Common myeloid progenitor, CD34-positive (primary cell): Measurements from ENCODE around the gene ASB13. TPM values are rescaled to one million over a fixed set of nuclear protein-coding genes. Genes with fewer than 3 reads are reported as not detected.
A peak's percentile ranks its signal among the peaks of the same experiment; 100 is the strongest.

Experiments
- CTCF ChIA-PET: fragments of 350-600 bp; sonication (Branson Sonifier 250); formaldehyde crosslinking; loops from one replicate; lab custom pipeline; 2021; ENCODE audit warnings: antibody characterized with exemption; lab: Charles Lee
- POLR2A ChIA-PET: fragments of 350-600 bp; sonication (Branson Sonifier 250); formaldehyde crosslinking; loops from one replicate; lab custom pipeline; 2021; ENCODE audit warnings: antibody characterized with exemption; lab: Charles Lee
- DNase-seq, 3 donors: peaks; one replicate each; pipeline versions ENCODE4 v3.0.0 to v3.0.0-alpha.2; 2013
- H3K27ac ChIP-seq, 2 experiments: 1 replicate in 1 of 2; 2 replicates in 1 of 2; pipeline ENCODE4 v1.7.0; 2013; ENCODE audit warnings: inconsistent platforms in 2 of 2, low read length in 2 of 2, mild to moderate bottlenecking in 2 of 2, low read depth in 1 of 2, moderate library complexity in 1 of 2; ENCODE audit not compliant: severe bottlenecking in 2 of 2, insufficient read depth in 1 of 2, poor library complexity in 1 of 2
- H3K27me3 ChIP-seq, 5 experiments: replicated peaks in 2 of 5; 1 replicate in 3 of 5; 2 replicates in 2 of 5; pipeline versions ENCODE4 v1.6.1 to v1.7.0; 2013; ENCODE audit warnings: low read length in 4 of 5, mild to moderate bottlenecking in 2 of 5, moderate library complexity in 2 of 5, inconsistent platforms in 1 of 5; ENCODE audit not compliant: insufficient read depth in 5 of 5, control insufficient read depth in 4 of 5
- H3K36me3 ChIP-seq, 4 experiments: 1 replicate in 2 of 4; 2 replicates in 2 of 4; pipeline versions ENCODE4 v1.6.1 to v1.7.0; 2013; ENCODE audit warnings: low read length in 3 of 4, control low read depth in 1 of 4, mild to moderate bottlenecking in 1 of 4; ENCODE audit not compliant: control insufficient read depth in 4 of 4, insufficient read depth in 4 of 4
- H3K4me1 ChIP-seq, 4 experiments: 1 replicate in 3 of 4; 2 replicates in 1 of 4; pipeline versions ENCODE4 v1.6.1 to v1.7.1; 2013; ENCODE audit warnings: low read length in 3 of 4, mild to moderate bottlenecking in 3 of 4, control low read depth in 1 of 4, inconsistent platforms in 1 of 4, moderate library complexity in 1 of 4; ENCODE audit not compliant: control insufficient read depth in 4 of 4, insufficient read depth in 4 of 4; ENCODE audit errors: control extremely low read depth in 1 of 4
- H3K4me3 ChIP-seq, 7 experiments: 1 replicate in 4 of 7; 2 replicates in 3 of 7; pipeline versions ENCODE4 v1.5.1 to v1.7.0; 2013; ENCODE audit warnings: mild to moderate bottlenecking in 7 of 7, low read length in 6 of 7, moderate library complexity in 6 of 7, inconsistent platforms in 2 of 7, low read depth in 2 of 7, control low read depth in 1 of 7; ENCODE audit not compliant: insufficient read depth in 4 of 7, control insufficient read depth in 1 of 7; ENCODE audit errors: extremely low read depth in 1 of 7
- H3K9me3 ChIP-seq, 5 experiments: 1 replicate in 4 of 5; 2 replicates in 1 of 5; pipeline versions ENCODE4 v1.6.1 to v1.7.1; 2013; ENCODE audit warnings: low read length in 4 of 5, mild to moderate bottlenecking in 2 of 5, inconsistent platforms in 1 of 5, low read depth in 1 of 5, moderate library complexity in 1 of 5; ENCODE audit not compliant: control insufficient read depth in 4 of 5, insufficient read depth in 2 of 5; ENCODE audit errors: control extremely low read depth in 1 of 5
- WGBS: methylation state at CpG from one replicate; pipeline ENCODE4 v1.1.5; 2013; ENCODE audit not compliant: insufficient coverage; 5-methylcytosine and 5-hydroxymethylcytosine counted together
- polyA plus RNA-seq: library from polyadenylated mRNA; unstranded; fragments of 120-200 nt; gene quantifications from one replicate; pipeline ENCODE4 v1.2.1, GENCODE V29; 2013

ASB13 gene
- 17.0 TPM for polyA plus RNA-seq

- ChIA-PET CTCF (interaction anchor here (1.2 to 1.6 kb wide), 4 partner anchors 32 to 164 kb away, joined by 3 to 5 read pairs (median 3); no protein-coding TSS in a partner anchor), POLR2A (no interaction called here)
- DNase-seq: peak in 2 of 3 donors; percentile 49 to 66
- H3K9me3 ChIP-seq: no peaks in the 10 kb centered on the region
- WGBS: under 1% methylated on average over 91 of the region's 112 CpGs
- H3K4me1 ChIP-seq: peaks cover 14 to 30% (median 21%) of the 10 kb centered on the region in 4 experiments
- H3K27ac ChIP-seq: peak within 1 kb of the TSS in 1 of 2 experiments; percentile 61
- H3K27me3 ChIP-seq: no peaks in the 10 kb centered on the region
- H3K4me3 ChIP-seq: peak within 1 kb of the TSS; percentile 66 to 92 (median 80)
- H3K36me3 ChIP-seq: no peaks in the 10 kb centered on the region
These were observed at the start of gene ASB13 for GRCh38 chr10:5666008-5666840. Gene ASB13, minus strand, starts transcription at chr10:5666595. Its CDS starts 44 bp downstream, at chr10:5666551.

GRCh38 chr10:5711642-5712041 lies 45.2 kb upstream of the ASB13 start:
- POLR2A ChIA-PET: interaction anchor here (0.6 kb wide), 1 partner anchor 22 kb away, joined by 3 read pairs; no protein-coding TSS in a partner anchor
- DNase-seq: no peak
- no peaks in the 10 kb centered on the region for H3K27me3 ChIP-seq
- H3K9me3 ChIP-seq: no peaks in the 10 kb centered on the region
- H3K4me1 ChIP-seq: peaks cover 0 to 10% (median under 1%) of the 10 kb centered on the region in 4 experiments
- CTCF ChIA-PET: interaction anchor here (1.2 to 1.6 kb wide), 2 partner anchors 15 to 16 kb away, joined by 3 to 5 read pairs; no protein-coding TSS in a partner anchor
- 64% methylated on average over 2 of the region's 4 CpGs for WGBS
- peak overlapping the region in 3 of 7 experiments; percentile 22 to 75 (median 44) for H3K4me3 ChIP-seq
- H3K36me3 ChIP-seq: no peaks in the 10 kb centered on the region
- no peak overlapping the region for H3K27ac ChIP-seq

GRCh38 chr10:5710859-5711258 lies 44.5 kb upstream of the ASB13 start:
- no CpG with 5 or more reads among the region's 1 CpG for WGBS
- H3K27ac ChIP-seq: peak overlapping the region in 1 of 2 experiments; percentile 25
- CTCF ChIA-PET: interaction anchor here (1.2 to 1.6 kb wide), 2 partner anchors 15 to 16 kb away, joined by 3 to 5 read pairs; no protein-coding TSS in a partner anchor

GRCh38 chr10:5709865-5710264 lies 43.5 kb upstream of the ASB13 start:
- WGBS: 100% methylated on average over 1 of the region's 2 CpGs

More at GRCh38 chr10:5710859-5711258, 44.5 kb upstream of the ASB13 start:
- Histone ChIP-seq H3K9me3 (no peaks in the 10 kb centered on the region), H3K4me1 (peaks cover 0 to 10% (median under 1%) of the 10 kb centered on the region in 4 experiments), H3K36me3 (no peaks in the 10 kb centered on the region), H3K4me3 (peak overlapping the region in 4 of 7 experiments; percentile 22 to 75 (median 37)), H3K27me3 (no peaks in the 10 kb centered on the region)
- POLR2A ChIA-PET: no interaction called here
- DNase-seq: peak in 2 of 3 donors; percentile 44 to 57

DNA sequence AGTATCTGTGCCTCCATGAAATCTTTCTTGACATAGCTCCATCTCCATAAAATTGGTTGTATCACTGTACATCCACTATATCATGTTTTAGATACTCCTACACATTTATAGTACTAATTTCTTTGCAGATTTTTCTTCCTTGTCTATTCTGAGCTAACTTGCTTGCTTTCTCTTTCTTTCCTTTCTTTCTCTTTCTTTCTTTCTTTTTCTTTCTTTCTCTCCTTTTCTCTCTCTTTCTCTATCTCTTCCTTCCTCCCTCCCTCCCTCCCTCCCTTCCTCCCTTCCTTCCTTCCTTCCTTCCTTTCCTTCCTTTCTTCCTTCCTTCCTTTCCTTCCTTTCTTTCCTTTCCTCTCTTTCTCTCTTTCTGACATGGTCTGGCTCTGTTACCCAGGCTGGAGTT lies 42.0 kb upstream of the ASB13 start:
- Histone ChIP-seq H3K27me3 (no peaks in the 10 kb centered on the region), H3K4me3 (no peak overlapping the region), H3K36me3 (no peaks in the 10 kb centered on the region), H3K4me1 (peaks cover 0 to 13% (median under 1%) of the 10 kb centered on the region in 4 experiments), H3K27ac (no peak overlapping the region), H3K9me3 (no peaks in the 10 kb centered on the region)
- ChIA-PET POLR2A (no interaction called here), CTCF (interaction anchor here (1.1 to 1.6 kb wide), 5 partner anchors 9 to 154 kb away, joined by 3 to 7 read pairs (median 3); no protein-coding TSS in a partner anchor)
- DNase-seq: no peak

More at GRCh38 chr10:5709865-5710264, 43.5 kb upstream of the ASB13 start:
- H3K9me3 ChIP-seq: no peaks in the 10 kb centered on the region
- POLR2A ChIA-PET: no interaction called here
- no peaks in the 10 kb centered on the region for H3K36me3 ChIP-seq
- H3K27me3 ChIP-seq: no peaks in the 10 kb centered on the region
- H3K4me1 ChIP-seq: peaks cover 0 to 11% (median under 1%) of the 10 kb centered on the region in 4 experiments
- CTCF ChIA-PET: interaction anchor here (1.2 kb wide), 1 partner anchor 12 kb away, joined by 3 read pairs; no protein-coding TSS in a partner anchor
- no peak overlapping the region for H3K4me3 ChIP-seq
- no peak overlapping the region for H3K27ac ChIP-seq
- no peak for DNase-seq

DNA sequence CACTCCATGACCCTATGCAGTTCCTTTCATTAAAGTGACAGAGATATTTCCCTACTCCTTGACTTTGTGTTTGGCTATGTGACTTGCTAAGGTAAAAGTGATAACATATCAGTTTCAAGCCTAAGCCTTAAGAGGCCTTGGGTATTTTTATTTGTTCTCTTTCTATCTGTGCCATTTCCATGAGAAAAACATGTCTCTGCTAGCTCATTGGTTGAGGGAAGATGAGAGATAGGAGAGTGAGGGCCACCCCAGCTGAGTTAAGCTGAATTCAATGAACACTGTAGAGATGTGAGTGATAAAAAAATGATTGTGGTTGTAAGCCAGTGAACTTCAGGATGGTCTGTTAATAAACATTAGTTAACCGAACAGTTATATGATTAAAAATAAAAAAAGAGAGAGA lies 31.7 kb upstream of the ASB13 start:
- POLR2A ChIA-PET: interaction anchor here (1.2 kb wide), 1 partner anchor 47 kb away, joined by 3 read pairs; no protein-coding TSS in a partner anchor
- Histone ChIP-seq H3K4me1 (peaks cover 6 to 25% (median 16%) of the 10 kb centered on the region in 4 experiments), H3K27me3 (no peaks in the 10 kb centered on the region), H3K27ac (no peak overlapping the region), H3K4me3 (no peak overlapping the region), H3K36me3 (peaks cover 0 to 9% (median 0%) of the 10 kb centered on the region in 4 experiments), H3K9me3 (peaks cover 0 to 4% (median 0%) of the 10 kb centered on the region in 5 experiments)
- no peak for DNase-seq
- no CpG with 5 or more reads among the region's 1 CpG for WGBS
- CTCF ChIA-PET: interaction anchor here (0.7 to 1.4 kb wide), 4 partner anchors 10 to 30 kb away, joined by 3 to 5 read pairs (median 3); no protein-coding TSS in a partner anchor
